Measurements from ENCODE around the gene SLC6A3. TPM values are rescaled to one million over a fixed set of nuclear protein-coding genes. Genes with fewer than 3 reads are reported as not detected.

Gene SLC6A3
- total and polyA plus RNA-seq, 2 experiments from 2014 or later = not detected

DNA sequence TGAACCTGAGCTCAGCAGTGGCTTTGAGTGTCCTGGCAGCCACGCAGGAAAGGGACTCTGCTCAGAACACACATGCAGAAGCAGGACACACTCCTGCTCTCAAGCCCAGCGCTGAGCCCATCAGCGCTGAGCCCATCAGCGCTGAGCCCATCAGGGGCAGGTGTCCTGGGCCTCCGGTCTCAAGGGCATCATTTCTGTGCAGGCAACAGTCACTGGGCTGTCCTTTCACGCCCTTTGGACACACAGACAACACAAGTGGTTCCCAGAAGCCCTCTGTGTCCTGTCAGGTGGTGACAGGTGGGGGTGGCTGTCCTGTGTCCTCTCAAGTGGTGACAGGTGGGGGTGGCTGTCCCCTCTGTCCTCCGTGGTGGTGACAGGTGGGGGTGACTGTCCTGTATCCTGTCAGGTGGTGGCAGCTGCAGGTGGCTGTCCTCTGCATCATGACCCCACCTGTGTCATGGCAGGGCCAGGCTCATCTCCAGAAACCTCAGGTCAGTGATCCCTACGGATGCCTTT lies 61.3 kb downstream of the SLC6A3 start:
- H3K9me2 ChIP-seq (ENCODE audit: insufficient read depth) = no peaks in the 10 kb centered on the region
- H3K4me2 ChIP-seq (ENCODE audit: unreplicated experiment) = no peak overlapping the region
- no peak overlapping the region for H3K27ac ChIP-seq
- no peaks in the 10 kb centered on the region for H3K36me3 ChIP-seq (ENCODE audit: low read depth)
- in situ Hi-C loops (cut with MboI) = no loop called here
- no peaks in the 10 kb centered on the region for H3F3A ChIP-seq (ENCODE audit: insufficient read depth)
- WGBS, 2 experiments (ENCODE audit: low coverage in 1 of 2, low lambda C conversion rate in 2 of 2, missing lambda C conversion rate in 2 of 2) = 64 to 70% methylated on average over 8 of the region's 8 CpGs
- no peaks in the 10 kb centered on the region for H3K9me3 ChIP-seq (ENCODE audit: low read depth)
- no peak overlapping the region for H3K4me3 ChIP-seq
- H2AFZ ChIP-seq = no peak overlapping the region
- no peak overlapping the region for H3K9ac ChIP-seq
- H3K27me3 ChIP-seq (replicated peaks; ENCODE audit: insufficient read depth) = peaks cover 23% of the 10 kb centered on the region; the same call in 1 of the 2 replicates
- H4K20me1 ChIP-seq (ENCODE audit: insufficient read depth) = no peaks in the 10 kb centered on the region
- DNase-seq = no peak
- TF ChIP-seq EZH2 (IDR thresholded peaks at IDR 0.05; ENCODE audit: insufficient read depth, poor library complexity, severe bottlenecking) (no peak), EZH2phosphoT487 (IDR thresholded peaks at IDR 0.05; ENCODE audit: insufficient read depth, low read depth) (no peak)
- no peaks in the 10 kb centered on the region for H3K4me1 ChIP-seq (ENCODE audit: insufficient read depth)
- no peaks in the 10 kb centered on the region for H3K79me2 ChIP-seq (ENCODE audit: insufficient read depth)

DNA sequence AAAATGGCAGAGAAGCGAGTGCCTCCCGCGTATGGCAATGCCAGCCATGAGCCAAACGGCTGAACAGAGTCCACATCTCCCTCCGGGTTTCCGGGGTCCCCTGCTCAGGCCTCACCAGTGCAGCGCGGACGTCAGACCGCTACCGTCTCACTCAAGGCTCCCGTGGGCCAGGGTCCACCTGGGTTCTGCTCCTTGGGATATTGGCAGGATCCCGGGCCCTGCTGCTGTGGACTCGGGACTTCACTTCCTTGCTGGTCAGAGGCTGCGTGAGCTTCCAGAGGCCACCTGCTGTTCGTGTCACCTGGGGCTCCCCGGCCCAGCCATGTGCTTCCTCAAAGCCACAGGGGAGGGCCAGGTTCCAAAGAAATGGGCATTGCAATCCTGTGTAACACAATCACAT lies 61.9 kb downstream of the SLC6A3 start:
- Histone ChIP-seq H3K4me2 (ENCODE audit: unreplicated experiment) (no peak overlapping the region), H3K27me3 (replicated peaks; ENCODE audit: insufficient read depth) (peaks cover 23% of the 10 kb centered on the region; the same call in 1 of the 2 replicates), H4K20me1 (ENCODE audit: insufficient read depth) (no peaks in the 10 kb centered on the region), H3K9me2 (ENCODE audit: insufficient read depth) (no peaks in the 10 kb centered on the region), H3K4me3 (no peak overlapping the region), H3K79me2 (ENCODE audit: insufficient read depth) (no peaks in the 10 kb centered on the region), H3K4me1 (ENCODE audit: insufficient read depth) (no peaks in the 10 kb centered on the region), H3K36me3 (ENCODE audit: low read depth) (no peaks in the 10 kb centered on the region), H3K27ac (no peak overlapping the region), H3K9me3 (ENCODE audit: low read depth) (no peaks in the 10 kb centered on the region), H3K9ac (no peak overlapping the region), H2AFZ (no peak overlapping the region), H3F3A (ENCODE audit: insufficient read depth) (no peaks in the 10 kb centered on the region)
- DNase-seq = no peak
- TF ChIP-seq EZH2 (IDR thresholded peaks at IDR 0.05; ENCODE audit: insufficient read depth, poor library complexity, severe bottlenecking) = no peak
- no peak for TF ChIP-seq EZH2phosphoT487 (IDR thresholded peaks at IDR 0.05; ENCODE audit: insufficient read depth, low read depth)
- in situ Hi-C loops (cut with MboI) = no loop called here
- 63 to 64% methylated on average over 17 of the region's 17 CpGs for WGBS, 2 experiments (ENCODE audit: low coverage in 1 of 2, low lambda C conversion rate in 2 of 2, missing lambda C conversion rate in 2 of 2)

DNA sequence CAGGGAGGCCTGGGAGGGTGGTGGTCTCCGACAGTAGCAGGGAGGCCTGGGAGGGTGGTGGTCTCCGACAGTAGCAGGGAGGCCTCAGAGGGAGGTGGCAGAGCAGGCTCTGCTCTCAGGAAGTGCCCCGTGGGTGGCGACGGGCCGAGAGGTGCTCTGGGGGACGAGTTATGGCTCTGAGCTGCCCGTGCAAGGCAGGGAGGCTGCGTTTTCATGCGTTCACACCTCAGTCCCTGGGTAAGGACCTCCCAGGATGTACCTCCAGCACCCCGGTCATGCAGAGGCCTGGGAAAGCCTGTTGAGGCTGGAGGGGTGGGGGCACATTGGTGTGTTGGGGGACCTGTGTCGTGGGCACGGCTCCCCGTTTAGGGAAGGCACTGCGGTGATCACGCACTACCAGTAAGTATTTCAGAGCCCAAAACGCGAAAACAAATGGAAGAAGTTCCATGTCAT lies 63.0 kb downstream of the SLC6A3 start:
- Histone ChIP-seq H3K4me2 (ENCODE audit: unreplicated experiment) (no peak overlapping the region), H3K9me2 (ENCODE audit: insufficient read depth) (no peaks in the 10 kb centered on the region), H3K9me3 (ENCODE audit: low read depth) (no peaks in the 10 kb centered on the region), H3K9ac (no peak overlapping the region), H3F3A (ENCODE audit: insufficient read depth) (no peaks in the 10 kb centered on the region), H3K27me3 (replicated peaks; ENCODE audit: insufficient read depth) (peaks cover 22% of the 10 kb centered on the region; the same call in 1 of the 2 replicates), H3K79me2 (ENCODE audit: insufficient read depth) (no peaks in the 10 kb centered on the region), H2AFZ (no peak overlapping the region), H3K27ac (no peak overlapping the region), H3K4me1 (ENCODE audit: insufficient read depth) (no peaks in the 10 kb centered on the region), H3K36me3 (ENCODE audit: low read depth) (no peaks in the 10 kb centered on the region), H3K4me3 (no peak overlapping the region), H4K20me1 (ENCODE audit: insufficient read depth) (no peaks in the 10 kb centered on the region)
- 78 to 85% methylated on average over 16 to 18 of the region's 18 CpGs for WGBS, 2 experiments (ENCODE audit: low coverage in 1 of 2, low lambda C conversion rate in 2 of 2, missing lambda C conversion rate in 2 of 2)
- in situ Hi-C loops (cut with MboI) = no loop called here
- TF ChIP-seq EZH2phosphoT487 (IDR thresholded peaks at IDR 0.05; ENCODE audit: insufficient read depth, low read depth) (no peak), EZH2 (IDR thresholded peaks at IDR 0.05; ENCODE audit: insufficient read depth, poor library complexity, severe bottlenecking) (no peak)
- DNase-seq = no peak

DNA sequence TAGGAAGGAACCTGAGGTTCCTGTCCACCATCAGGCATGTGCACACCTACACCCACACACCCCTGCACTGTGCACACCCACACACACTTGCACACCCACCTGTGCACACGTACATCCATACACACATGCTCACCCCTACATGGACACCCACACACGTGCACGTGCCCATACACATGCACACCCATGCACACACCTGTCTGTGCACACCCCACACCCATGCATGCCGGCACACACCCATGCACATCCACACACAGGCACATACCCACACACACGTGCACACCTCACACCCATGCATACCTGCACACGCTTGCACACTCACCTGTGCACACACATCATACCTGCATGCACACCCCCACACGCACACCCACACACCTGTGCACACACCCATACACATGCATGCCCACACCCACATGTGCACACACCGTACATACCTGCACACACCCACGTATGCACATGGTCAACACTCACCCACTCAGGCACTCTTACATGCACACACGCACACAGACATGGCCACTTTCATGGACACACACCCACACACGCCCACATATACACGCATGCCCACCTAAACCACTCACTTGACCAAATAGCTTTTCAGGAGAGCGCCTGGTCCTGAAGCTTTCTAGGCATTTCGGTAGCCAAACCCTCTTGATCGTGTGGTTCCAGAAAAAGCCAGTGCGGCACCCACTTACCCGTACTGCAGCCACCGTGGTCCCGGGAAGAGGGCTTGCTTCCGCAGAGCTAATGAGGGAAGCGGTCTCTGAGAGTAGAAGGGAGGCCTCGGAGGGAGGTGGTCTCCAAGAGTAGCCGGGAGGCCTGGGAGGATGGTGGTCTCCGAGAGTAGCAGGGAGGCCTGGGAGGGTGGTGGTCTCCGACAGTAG lies 63.6 kb downstream of the SLC6A3 start:
- WGBS, 2 experiments (ENCODE audit: low coverage in 1 of 2, low lambda C conversion rate in 2 of 2, missing lambda C conversion rate in 2 of 2) = 71 to 72% methylated on average over 25 of the region's 25 CpGs
- TF ChIP-seq EZH2 (IDR thresholded peaks at IDR 0.05; ENCODE audit: insufficient read depth, poor library complexity, severe bottlenecking) (no peak), EZH2phosphoT487 (IDR thresholded peaks at IDR 0.05; ENCODE audit: insufficient read depth, low read depth) (no peak)
- in situ Hi-C loops (cut with MboI) = no loop called here
- no peak overlapping the region for H3K27ac ChIP-seq
- no peaks in the 10 kb centered on the region for H3K36me3 ChIP-seq (ENCODE audit: low read depth)
- no peak overlapping the region for H2AFZ ChIP-seq
- no peaks in the 10 kb centered on the region for H3K9me2 ChIP-seq (ENCODE audit: insufficient read depth)
- H4K20me1 ChIP-seq (ENCODE audit: insufficient read depth) = no peaks in the 10 kb centered on the region
- H3K4me2 ChIP-seq (ENCODE audit: unreplicated experiment) = no peak overlapping the region
- no peaks in the 10 kb centered on the region for H3K79me2 ChIP-seq (ENCODE audit: insufficient read depth)
- H3K4me3 ChIP-seq = no peak overlapping the region
- no peaks in the 10 kb centered on the region for H3K9me3 ChIP-seq (ENCODE audit: low read depth)
- 0 out of 2 replicates have a peak, but pooled peaks cover 15% of the 10 kb centered on the region for H3K27me3 ChIP-seq (replicated peaks; ENCODE audit: insufficient read depth)
- no peak for DNase-seq
- no peaks in the 10 kb centered on the region for H3K4me1 ChIP-seq (ENCODE audit: insufficient read depth)
- no peak overlapping the region for H3K9ac ChIP-seq
- H3F3A ChIP-seq (ENCODE audit: insufficient read depth) = no peaks in the 10 kb centered on the region

Measured in GM23248 (cell line).